Body of pancreas (tissue), 4 donors: Measurements from ENCODE around the gene ADCY7.

Experiments
- POLR2A ChIP-seq, 3 donors: fragments of 450-650 bp; IDR thresholded peaks; one replicate each; pipeline ENCODE4 v1.6.1; 2016; ENCODE audit warnings: antibody characterized with exemption in 3 of 3, mild to moderate bottlenecking in 2 of 3
- TF ChIP-seq, protein P1 (sequence below), 7 experiments: fragments of 450-650 bp in 4 of 7; fragments of 200-600 bp in 3 of 7; sonication (generic) in 3 of 7; IDR thresholded peaks; one replicate each; pipeline ENCODE4 v1.5.1; 2016 to 2019; ENCODE audit warnings: antibody characterized with exemption in 7 of 7

DNA sequence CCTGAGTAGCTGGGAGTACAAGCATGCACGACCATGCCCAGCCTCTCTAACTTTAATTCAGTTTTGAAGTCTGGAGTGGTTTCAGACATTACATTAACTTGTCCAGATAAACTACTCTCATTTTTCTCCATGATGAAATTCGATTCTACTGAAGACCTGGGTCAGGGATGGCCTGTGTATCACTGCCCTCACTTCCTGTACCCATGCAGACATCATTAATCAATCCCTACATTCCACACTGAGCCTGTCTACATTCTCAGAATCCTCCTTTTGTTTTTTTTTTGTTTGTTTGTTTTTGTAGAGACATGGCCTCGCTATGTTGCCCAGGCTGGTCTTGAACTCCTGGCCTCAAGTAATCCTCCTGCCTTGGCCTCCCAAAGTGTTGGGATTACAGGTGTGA, 22.6 kb downstream of the ADCY7 start:
- TF ChIP-seq, protein P1, sequence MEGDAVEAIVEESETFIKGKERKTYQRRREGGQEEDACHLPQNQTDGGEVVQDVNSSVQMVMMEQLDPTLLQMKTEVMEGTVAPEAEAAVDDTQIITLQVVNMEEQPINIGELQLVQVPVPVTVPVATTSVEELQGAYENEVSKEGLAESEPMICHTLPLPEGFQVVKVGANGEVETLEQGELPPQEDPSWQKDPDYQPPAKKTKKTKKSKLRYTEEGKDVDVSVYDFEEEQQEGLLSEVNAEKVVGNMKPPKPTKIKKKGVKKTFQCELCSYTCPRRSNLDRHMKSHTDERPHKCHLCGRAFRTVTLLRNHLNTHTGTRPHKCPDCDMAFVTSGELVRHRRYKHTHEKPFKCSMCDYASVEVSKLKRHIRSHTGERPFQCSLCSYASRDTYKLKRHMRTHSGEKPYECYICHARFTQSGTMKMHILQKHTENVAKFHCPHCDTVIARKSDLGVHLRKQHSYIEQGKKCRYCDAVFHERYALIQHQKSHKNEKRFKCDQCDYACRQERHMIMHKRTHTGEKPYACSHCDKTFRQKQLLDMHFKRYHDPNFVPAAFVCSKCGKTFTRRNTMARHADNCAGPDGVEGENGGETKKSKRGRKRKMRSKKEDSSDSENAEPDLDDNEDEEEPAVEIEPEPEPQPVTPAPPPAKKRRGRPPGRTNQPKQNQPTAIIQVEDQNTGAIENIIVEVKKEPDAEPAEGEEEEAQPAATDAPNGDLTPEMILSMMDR (IDR thresholded peaks at IDR 0.05): no peak
- TF ChIP-seq POLR2A (IDR thresholded peaks at IDR 0.05): no peak
